ENCODE data around the gene NBAS. TPM values are rescaled to one million over a fixed set of nuclear protein-coding genes. Genes with fewer than 3 reads are reported as not detected.
A peak's percentile ranks its signal among the peaks of the same experiment; 100 is the strongest.

NBAS gene
- total and polyA plus RNA-seq, 2 of the 13 experiments (the other 11 are each of a cell fraction or from before 2014, with no cell fraction given), result 33.6 to 58.7 TPM

GRCh38 chr2:15591692-15592463 is 30.7 kb upstream of the NBAS start, which contains the start of gene DDX1 (continued):
- TF ChIP-seq AKAP8 (CRISPR knock-in tag; IDR thresholded peaks at IDR 0.05) (no peak), GFI1 (CRISPR knock-in tag; IDR thresholded peaks at IDR 0.05; ENCODE audit: borderline replicate concordance) (peak; percentile 88), ZNF577 (CRISPR knock-in tag; IDR thresholded peaks at IDR 0.05; ENCODE audit: borderline replicate concordance, low read depth) (no peak), ZZZ3 (CRISPR knock-in tag; IDR thresholded peaks at IDR 0.05; ENCODE audit: borderline replicate concordance) (peak; percentile 92; the same call in 1 of the 2 replicates), MXD4 (CRISPR knock-in tag; IDR thresholded peaks at IDR 0.05) (peak; percentile 95), ZNF678 (CRISPR knock-in tag; IDR thresholded peaks at IDR 0.05) (peak; percentile 80), HIC2 (CRISPR knock-in tag; IDR thresholded peaks at IDR 0.05; ENCODE audit: low read depth) (peak; percentile 88; the same call in 1 of the 2 replicates), FOXP1 (IDR thresholded peaks at IDR 0.05) (no peak), FOXP1 (CRISPR knock-in tag; IDR thresholded peaks at IDR 0.05) (no peak), ZNF143 (CRISPR knock-in tag; IDR thresholded peaks at IDR 0.05) (peak; percentile 79), E2F5 (CRISPR knock-in tag; conservative IDR thresholded peaks at IDR 0.05) (peak; percentile 91), JARID2 (CRISPR knock-in tag; IDR thresholded peaks at IDR 0.05; ENCODE audit: insufficient replicate concordance) (peak; percentile 88), TFDP2 (CRISPR knock-in tag; IDR thresholded peaks at IDR 0.05) (peak; percentile 95), MEF2D (CRISPR knock-in tag; IDR thresholded peaks at IDR 0.05) (peak; percentile 94), SP4 (CRISPR knock-in tag; IDR thresholded peaks at IDR 0.05) (peak; percentile 95), SMAD1 (CRISPR knock-in tag; IDR thresholded peaks at IDR 0.05; ENCODE audit: borderline replicate concordance, low read depth) (peak; percentile 89; the same call in 1 of the 2 replicates), ZNF563 (CRISPR knock-in tag; IDR thresholded peaks at IDR 0.05) (peak; percentile 96), NCOA1 (CRISPR knock-in tag; IDR thresholded peaks at IDR 0.05) (peak; percentile 92; the same call in 1 of the 2 replicates)
- TF ChIP-seq, protein P1, sequence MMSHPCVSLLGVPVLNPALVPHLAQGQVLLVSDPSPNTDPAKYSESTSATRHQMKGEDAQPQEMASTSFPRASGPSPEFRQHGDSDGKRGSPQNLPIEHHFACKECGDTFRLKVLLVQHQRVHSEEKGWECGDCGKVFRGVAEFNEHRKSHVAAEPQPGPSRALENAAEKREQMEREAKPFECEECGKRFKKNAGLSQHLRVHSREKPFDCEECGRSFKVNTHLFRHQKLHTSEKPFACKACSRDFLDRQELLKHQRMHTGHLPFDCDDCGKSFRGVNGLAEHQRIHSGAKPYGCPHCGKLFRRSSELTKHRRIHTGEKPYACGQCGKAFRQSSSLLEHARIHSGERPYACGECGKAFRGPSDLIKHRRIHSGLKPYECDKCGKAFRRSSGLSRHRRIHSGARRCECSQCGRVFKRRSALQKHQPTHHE (CRISPR knock-in tag; IDR thresholded peaks at IDR 0.05; ENCODE audit: borderline replicate concordance), result peak; percentile 99
- TF ChIP-seq, protein P2, sequence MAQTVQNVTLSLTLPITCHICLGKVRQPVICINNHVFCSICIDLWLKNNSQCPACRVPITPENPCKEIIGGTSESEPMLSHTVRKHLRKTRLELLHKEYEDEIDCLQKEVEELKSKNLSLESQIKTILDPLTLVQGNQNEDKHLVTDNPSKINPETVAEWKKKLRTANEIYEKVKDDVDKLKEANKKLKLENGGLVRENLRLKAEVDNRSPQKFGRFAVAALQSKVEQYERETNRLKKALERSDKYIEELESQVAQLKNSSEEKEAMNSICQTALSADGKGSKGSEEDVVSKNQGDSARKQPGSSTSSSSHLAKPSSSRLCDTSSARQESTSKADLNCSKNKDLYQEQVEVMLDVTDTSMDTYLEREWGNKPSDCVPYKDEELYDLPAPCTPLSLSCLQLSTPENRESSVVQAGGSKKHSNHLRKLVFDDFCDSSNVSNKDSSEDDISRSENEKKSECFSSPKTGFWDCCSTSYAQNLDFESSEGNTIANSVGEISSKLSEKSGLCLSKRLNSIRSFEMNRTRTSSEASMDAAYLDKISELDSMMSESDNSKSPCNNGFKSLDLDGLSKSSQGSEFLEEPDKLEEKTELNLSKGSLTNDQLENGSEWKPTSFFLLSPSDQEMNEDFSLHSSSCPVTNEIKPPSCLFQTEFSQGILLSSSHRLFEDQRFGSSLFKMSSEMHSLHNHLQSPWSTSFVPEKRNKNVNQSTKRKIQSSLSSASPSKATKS (CRISPR knock-in tag; IDR thresholded peaks at IDR 0.05), result peak; percentile 98; the same call in 1 of the 2 replicates
- TF ChIP-seq, protein P3, sequence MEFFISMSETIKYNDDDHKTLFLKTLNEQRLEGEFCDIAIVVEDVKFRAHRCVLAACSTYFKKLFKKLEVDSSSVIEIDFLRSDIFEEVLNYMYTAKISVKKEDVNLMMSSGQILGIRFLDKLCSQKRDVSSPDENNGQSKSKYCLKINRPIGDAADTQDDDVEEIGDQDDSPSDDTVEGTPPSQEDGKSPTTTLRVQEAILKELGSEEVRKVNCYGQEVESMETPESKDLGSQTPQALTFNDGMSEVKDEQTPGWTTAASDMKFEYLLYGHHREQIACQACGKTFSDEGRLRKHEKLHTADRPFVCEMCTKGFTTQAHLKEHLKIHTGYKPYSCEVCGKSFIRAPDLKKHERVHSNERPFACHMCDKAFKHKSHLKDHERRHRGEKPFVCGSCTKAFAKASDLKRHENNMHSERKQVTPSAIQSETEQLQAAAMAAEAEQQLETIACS (CRISPR knock-in tag; IDR thresholded peaks at IDR 0.05), result peak; percentile 83

Measured in HepG2 (cell line).